ENCODE measurements around the gene BTBD17.

BTBD17 gene

DNA sequence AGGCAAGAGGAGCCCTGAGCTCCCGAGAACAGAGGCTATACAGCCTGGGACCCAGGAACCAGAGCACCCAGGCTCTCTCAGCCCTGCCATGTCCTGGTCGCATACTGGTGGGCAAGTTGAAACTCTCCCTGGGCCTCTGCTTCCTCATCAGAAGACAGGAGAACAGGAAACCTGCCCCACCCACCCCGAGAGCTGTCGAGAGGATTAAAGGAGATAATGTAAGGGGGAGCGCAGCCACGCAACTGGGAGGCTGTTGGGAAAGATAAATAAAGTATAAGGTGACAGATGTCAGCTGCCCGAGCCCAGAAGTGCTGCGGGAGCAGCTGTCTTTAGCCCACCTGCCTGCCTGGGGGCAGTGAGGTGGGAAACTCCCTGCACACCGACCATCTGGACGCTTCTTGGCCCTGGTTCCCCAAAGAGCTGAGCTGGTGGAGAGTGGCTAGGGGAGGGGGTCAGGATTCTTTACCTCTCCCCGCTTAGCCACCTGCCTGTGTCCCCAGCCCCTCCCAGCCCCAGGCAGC is 28.8 kb downstream of the BTBD17 start:
- DNase-seq, result peak; percentile 58

- no peak for DNase-seq
These were observed 29.5 kb downstream of the BTBD17 start for GRCh38 chr17:74332017-74332650.

GRCh38 chr17:74330446-74330845 is 31.2 kb downstream of the BTBD17 start:
- DNase-seq, result no peak

DNA sequence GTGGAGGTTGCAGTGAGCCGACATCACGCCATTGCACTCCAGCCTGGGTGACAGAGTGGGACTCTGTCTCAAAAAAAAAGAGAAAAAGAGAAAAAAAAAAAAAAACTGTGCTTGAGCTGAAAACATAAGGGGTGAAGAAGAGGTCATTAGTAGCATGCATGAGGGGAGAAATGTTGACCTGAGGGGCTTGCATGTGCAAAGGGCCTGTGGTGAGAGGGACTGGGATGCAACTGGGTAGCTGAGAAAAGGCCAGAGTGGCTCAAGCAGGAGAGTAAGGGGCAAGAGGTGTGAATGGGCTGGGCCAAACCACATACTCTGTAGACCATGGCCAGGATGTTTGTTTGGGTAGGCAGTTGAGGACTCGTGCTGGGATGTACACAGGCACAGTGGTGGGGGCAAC is 32.3 kb downstream of the BTBD17 start:
- DNase-seq, result no peak

- no peak for DNase-seq
These were observed 33.2 kb downstream of the BTBD17 start for GRCh38 chr17:74328487-74328886.

- no peak for DNase-seq
These were observed 35.2 kb downstream of the BTBD17 start for GRCh38 chr17:74326506-74326905.

DNA sequence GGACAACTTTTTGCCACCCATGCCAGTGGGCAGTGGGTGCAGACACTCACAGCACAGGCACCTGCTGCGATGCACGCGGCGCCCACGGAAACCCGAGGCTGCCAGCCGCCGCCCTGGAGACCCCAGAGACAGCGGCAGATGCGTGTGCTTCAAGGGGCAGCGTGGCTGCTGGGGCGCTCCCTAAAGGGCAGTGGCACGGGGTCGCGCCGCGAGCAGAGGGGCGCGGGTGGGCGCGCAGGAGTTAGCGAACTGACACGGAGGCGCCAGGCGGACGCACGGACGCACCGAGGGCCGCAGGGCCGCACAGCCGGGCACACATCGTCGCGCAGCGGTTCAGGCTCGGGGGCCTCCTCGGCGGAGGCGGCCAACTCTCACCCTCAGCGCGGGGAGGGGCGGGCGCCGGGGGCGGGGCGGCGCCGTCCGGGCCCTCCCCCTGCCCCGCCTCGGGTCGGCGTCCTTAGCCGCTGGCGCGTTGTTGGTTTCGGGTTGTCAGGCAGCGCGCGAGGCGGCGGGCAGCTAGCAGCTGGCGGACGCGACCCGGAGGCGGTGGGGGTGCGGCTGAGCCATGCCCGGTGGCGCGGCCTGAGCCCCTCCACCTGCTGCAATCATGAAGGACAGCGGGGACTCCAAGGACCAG is 35.8 kb downstream of the BTBD17 start, which contains the start of gene KIF19:
TSS of gene KIF19 (plus strand) at position 484 of the 637 bp plus-strand sequence. CDS start at position 608, 124 bp downstream.
- DNase-seq, result no peak

- DNase-seq, result no peak
These were observed 36.3 kb downstream of the BTBD17 start for GRCh38 chr17:74325376-74325742.

- DNase-seq, result no peak
These were observed 37.1 kb downstream of the BTBD17 start for GRCh38 chr17:74324521-74324920.

GRCh38 chr17:74318391-74318790 is 43.3 kb downstream of the BTBD17 start:
- DNase-seq, result no peak

DNA sequence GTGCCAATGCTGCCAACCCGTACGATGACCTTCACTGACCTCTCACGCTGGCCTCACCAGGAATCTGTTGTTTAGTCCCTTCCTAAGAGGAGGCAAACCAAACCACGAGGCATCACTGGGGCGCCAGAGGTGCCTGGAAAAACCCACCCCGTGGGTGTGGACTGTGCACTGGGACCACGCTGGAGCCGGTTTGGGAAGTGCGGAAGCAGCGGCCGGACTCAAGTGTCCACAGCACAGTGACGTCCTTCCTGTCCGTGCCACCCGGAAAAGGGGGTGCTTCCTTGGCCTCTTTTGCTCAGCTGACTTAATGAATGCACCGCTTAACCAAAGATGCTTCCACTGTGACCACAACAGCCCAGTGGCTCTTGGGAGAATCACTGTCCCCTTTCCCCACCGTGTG is 44.6 kb downstream of the BTBD17 start:
- DNase-seq, result no peak

- no peak for DNase-seq
These were observed 45.4 kb downstream of the BTBD17 start for GRCh38 chr17:74316220-74316619.

GRCh38 chr17:74314877-74315276 is 46.8 kb downstream of the BTBD17 start:
- no peak for DNase-seq

DNA sequence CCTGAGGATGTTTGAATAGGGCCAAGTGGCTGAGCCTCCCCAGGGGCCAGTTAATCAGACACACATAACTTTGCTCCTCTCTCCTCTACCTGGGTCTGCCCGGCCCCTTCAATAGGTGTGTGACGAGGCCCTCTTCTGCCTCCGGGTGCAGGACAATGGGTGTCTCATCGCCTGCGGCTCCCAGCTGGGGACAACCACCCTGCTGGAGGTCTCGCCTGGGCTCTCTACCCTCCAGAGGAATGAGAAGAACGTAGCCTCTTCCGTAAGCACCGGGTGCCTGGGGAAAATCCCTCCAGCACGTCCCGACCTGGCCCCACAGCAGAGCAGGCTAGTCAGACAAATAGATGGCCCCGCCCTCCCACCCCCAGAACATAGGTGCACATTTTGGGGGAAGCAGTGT is 51.8 kb downstream of the BTBD17 start:
- no peak for DNase-seq

GRCh38 chr17:74307984-74308773 is 53.5 kb downstream of the BTBD17 start:
- DNase-seq, result no peak
